Measurements from ENCODE around the gene ZBTB34.

The ZBTB34 gene

GRCh38 chr9:126842220-126842842 lies 18.1 kb upstream of the ZBTB34 start:
- no peak for TF ChIP-seq CTCF (IDR thresholded peaks at IDR 0.05; ENCODE audit: low read depth, low read length, missing control alignments)
- no peak overlapping the region for H3K4me3 ChIP-seq (replicated peaks; ENCODE audit: low read depth, low read length)
- DNase-seq (ENCODE audit: extremely low read depth, low read depth) = no peak

- TF ChIP-seq CTCF (IDR thresholded peaks at IDR 0.05; ENCODE audit: low read depth, low read length, missing control alignments) = no peak
- no peak for DNase-seq (ENCODE audit: extremely low read depth, low read depth)
- no peak overlapping the region for H3K4me3 ChIP-seq (replicated peaks; ENCODE audit: low read depth, low read length)
These were observed 17.3 kb upstream of the ZBTB34 start for GRCh38 chr9:126842977-126843799.

- TF ChIP-seq CTCF (IDR thresholded peaks at IDR 0.05; ENCODE audit: low read depth, low read length, missing control alignments) = no peak
- DNase-seq (ENCODE audit: extremely low read depth, low read depth) = peak; percentile 79
- no peak overlapping the region for H3K4me3 ChIP-seq (replicated peaks; ENCODE audit: low read depth, low read length)
These were observed 16.4 kb upstream of the ZBTB34 start for GRCh38 chr9:126844085-126844484.

GRCh38 chr9:126847051-126847450 lies 13.4 kb upstream of the ZBTB34 start:
- TF ChIP-seq CTCF (IDR thresholded peaks at IDR 0.05; ENCODE audit: low read depth, low read length, missing control alignments) = no peak
- DNase-seq (ENCODE audit: extremely low read depth, low read depth) = no peak
- no peak overlapping the region for H3K4me3 ChIP-seq (replicated peaks; ENCODE audit: low read depth, low read length)

GRCh38 chr9:126849591-126850225 lies 10.7 kb upstream of the ZBTB34 start:
- H3K4me3 ChIP-seq (replicated peaks; ENCODE audit: low read depth, low read length) = no peak overlapping the region
- no peak for DNase-seq (ENCODE audit: extremely low read depth, low read depth)
- TF ChIP-seq CTCF (IDR thresholded peaks at IDR 0.05; ENCODE audit: low read depth, low read length, missing control alignments) = no peak

- TF ChIP-seq CTCF (IDR thresholded peaks at IDR 0.05; ENCODE audit: low read depth, low read length, missing control alignments) = no peak
- no peak overlapping the region for H3K4me3 ChIP-seq (replicated peaks; ENCODE audit: low read depth, low read length)
- no peak for DNase-seq (ENCODE audit: extremely low read depth, low read depth)
These were observed 9.1 kb upstream of the ZBTB34 start for GRCh38 chr9:126851286-126851880.

All from HFF-Myc (cell line).